ENCODE data around the gene SNRPA1. TPM values are rescaled to one million over a fixed set of nuclear protein-coding genes. Genes with fewer than 3 reads are reported as not detected.
A peak's percentile ranks its signal among the peaks of the same experiment; 100 is the strongest.

SNRPA1 gene
- polyA plus RNA-seq, 1 donor: 61.1 TPM

- no peaks in the 10 kb centered on the region for H3K27me3 ChIP-seq (ENCODE audit: control insufficient read depth, insufficient read depth, low read length)
- peak overlapping the region; percentile 76 for H3K4me3 ChIP-seq (ENCODE audit: low read length)
- H3K27ac ChIP-seq (ENCODE audit: low read length): peak overlapping the region; percentile 62
- no peaks in the 10 kb centered on the region for H3K36me3 ChIP-seq (ENCODE audit: control insufficient read depth, insufficient read depth, low read length)
- no CpG with 5 or more reads among the region's 150 CpGs for WGBS (ENCODE audit: insufficient coverage, low lambda C conversion rate)
- DNase-seq: peak; percentile 38 to 52
- H3K9me3 ChIP-seq (ENCODE audit: control insufficient read depth, low read depth, low read length): no peaks in the 10 kb centered on the region
- H3K4me1 ChIP-seq (ENCODE audit: control insufficient read depth, insufficient read depth, low read length): peaks cover 9% of the 10 kb centered on the region
These were observed 43.9 kb downstream of the SNRPA1 start for GRCh38 chr15:101250873-101251829.

- 27% methylated on average over 4 of the region's 6 CpGs for WGBS (ENCODE audit: insufficient coverage, low lambda C conversion rate)
These were observed 44.7 kb downstream of the SNRPA1 start for GRCh38 chr15:101250341-101250831.

GRCh38 chr15:101248274-101248673 lies 46.8 kb downstream of the SNRPA1 start:
- no peaks in the 10 kb centered on the region for H3K27me3 ChIP-seq (ENCODE audit: control insufficient read depth, insufficient read depth, low read length)
- H3K4me3 ChIP-seq (ENCODE audit: low read length): no peak overlapping the region
- WGBS (ENCODE audit: insufficient coverage, low lambda C conversion rate): 70% methylated on average over 2 of the region's 3 CpGs
- no peaks in the 10 kb centered on the region for H3K9me3 ChIP-seq (ENCODE audit: control insufficient read depth, low read depth, low read length)
- no peaks in the 10 kb centered on the region for H3K36me3 ChIP-seq (ENCODE audit: control insufficient read depth, insufficient read depth, low read length)
- H3K27ac ChIP-seq (ENCODE audit: low read length): no peak overlapping the region
- no peak for DNase-seq
- H3K4me1 ChIP-seq (ENCODE audit: control insufficient read depth, insufficient read depth, low read length): peaks cover 6% of the 10 kb centered on the region

More at GRCh38 chr15:101250341-101250831, 44.7 kb downstream of the SNRPA1 start:
- no peaks in the 10 kb centered on the region for H3K36me3 ChIP-seq (ENCODE audit: control insufficient read depth, insufficient read depth, low read length)
- H3K27ac ChIP-seq (ENCODE audit: low read length): no peak overlapping the region
- H3K4me1 ChIP-seq (ENCODE audit: control insufficient read depth, insufficient read depth, low read length): peaks cover 6% of the 10 kb centered on the region
- H3K9me3 ChIP-seq (ENCODE audit: control insufficient read depth, low read depth, low read length): no peaks in the 10 kb centered on the region
- peak overlapping the region; percentile 76 for H3K4me3 ChIP-seq (ENCODE audit: low read length)
- H3K27me3 ChIP-seq (ENCODE audit: control insufficient read depth, insufficient read depth, low read length): no peaks in the 10 kb centered on the region
- peak in 1 of 2 donors; percentile 29 for DNase-seq

- Histone ChIP-seq H3K4me1 (ENCODE audit: control insufficient read depth, insufficient read depth, low read length) (peaks cover 6% of the 10 kb centered on the region), H3K36me3 (ENCODE audit: control insufficient read depth, insufficient read depth, low read length) (peaks cover 4% of the 10 kb centered on the region), H3K4me3 (ENCODE audit: low read length) (no peak overlapping the region), H3K9me3 (ENCODE audit: control insufficient read depth, low read depth, low read length) (no peaks in the 10 kb centered on the region), H3K27me3 (ENCODE audit: control insufficient read depth, insufficient read depth, low read length) (no peaks in the 10 kb centered on the region), H3K27ac (ENCODE audit: low read length) (no peak overlapping the region)
- WGBS (ENCODE audit: insufficient coverage, low lambda C conversion rate): 100% methylated on average over 1 of the region's 10 CpGs
- DNase-seq: no peak
These were observed 48.0 kb downstream of the SNRPA1 start for GRCh38 chr15:101246824-101247745.

GRCh38 chr15:101246391-101246790 lies 48.7 kb downstream of the SNRPA1 start:
- Histone ChIP-seq H3K27ac (ENCODE audit: low read length) (no peak overlapping the region), H3K4me1 (ENCODE audit: control insufficient read depth, insufficient read depth, low read length) (peaks cover 6% of the 10 kb centered on the region), H3K4me3 (ENCODE audit: low read length) (no peak overlapping the region), H3K27me3 (ENCODE audit: control insufficient read depth, insufficient read depth, low read length) (no peaks in the 10 kb centered on the region), H3K9me3 (ENCODE audit: control insufficient read depth, low read depth, low read length) (no peaks in the 10 kb centered on the region), H3K36me3 (ENCODE audit: control insufficient read depth, insufficient read depth, low read length) (peaks cover 6% of the 10 kb centered on the region)
- no peak for DNase-seq
- 88% methylated on average over 5 of the region's 6 CpGs for WGBS (ENCODE audit: insufficient coverage, low lambda C conversion rate)

- no peaks in the 10 kb centered on the region for H3K27me3 ChIP-seq (ENCODE audit: control insufficient read depth, insufficient read depth, low read length)
- peaks cover 6% of the 10 kb centered on the region for H3K36me3 ChIP-seq (ENCODE audit: control insufficient read depth, insufficient read depth, low read length)
- no peak for DNase-seq
- WGBS (ENCODE audit: insufficient coverage, low lambda C conversion rate): no CpG with 5 or more reads among the region's 14 CpGs
- no peaks in the 10 kb centered on the region for H3K9me3 ChIP-seq (ENCODE audit: control insufficient read depth, low read depth, low read length)
- H3K4me3 ChIP-seq (ENCODE audit: low read length): no peak overlapping the region
- peaks cover under 1% of the 10 kb centered on the region for H3K4me1 ChIP-seq (ENCODE audit: control insufficient read depth, insufficient read depth, low read length)
- no peak overlapping the region for H3K27ac ChIP-seq (ENCODE audit: low read length)
These were observed 50.0 kb downstream of the SNRPA1 start for GRCh38 chr15:101244889-101245668.

GRCh38 chr15:101244036-101244781 lies 50.8 kb downstream of the SNRPA1 start:
- DNase-seq: no peak
- Histone ChIP-seq H3K27me3 (ENCODE audit: control insufficient read depth, insufficient read depth, low read length) (no peaks in the 10 kb centered on the region), H3K4me3 (ENCODE audit: low read length) (no peak overlapping the region), H3K27ac (ENCODE audit: low read length) (no peak overlapping the region), H3K36me3 (ENCODE audit: control insufficient read depth, insufficient read depth, low read length) (peaks cover 6% of the 10 kb centered on the region), H3K9me3 (ENCODE audit: control insufficient read depth, low read depth, low read length) (no peaks in the 10 kb centered on the region), H3K4me1 (ENCODE audit: control insufficient read depth, insufficient read depth, low read length) (no peaks in the 10 kb centered on the region)
- WGBS (ENCODE audit: insufficient coverage, low lambda C conversion rate): no CpG with 5 or more reads among the region's 7 CpGs

- Histone ChIP-seq H3K9me3 (ENCODE audit: control insufficient read depth, low read depth, low read length) (no peaks in the 10 kb centered on the region), H3K36me3 (ENCODE audit: control insufficient read depth, insufficient read depth, low read length) (peaks cover 6% of the 10 kb centered on the region), H3K4me3 (ENCODE audit: low read length) (no peak overlapping the region), H3K27ac (ENCODE audit: low read length) (no peak overlapping the region), H3K27me3 (ENCODE audit: control insufficient read depth, insufficient read depth, low read length) (no peaks in the 10 kb centered on the region), H3K4me1 (ENCODE audit: control insufficient read depth, insufficient read depth, low read length) (no peaks in the 10 kb centered on the region)
- WGBS (ENCODE audit: insufficient coverage, low lambda C conversion rate): no CpG with 5 or more reads among the region's 9 CpGs
- DNase-seq: no peak
These were observed 51.6 kb downstream of the SNRPA1 start for GRCh38 chr15:101243420-101243819.

GRCh38 chr15:101242999-101243336 lies 52.1 kb downstream of the SNRPA1 start:
- no peaks in the 10 kb centered on the region for H3K9me3 ChIP-seq (ENCODE audit: control insufficient read depth, low read depth, low read length)
- DNase-seq: no peak
- no peaks in the 10 kb centered on the region for H3K27me3 ChIP-seq (ENCODE audit: control insufficient read depth, insufficient read depth, low read length)
- H3K27ac ChIP-seq (ENCODE audit: low read length): no peak overlapping the region
- WGBS (ENCODE audit: insufficient coverage, low lambda C conversion rate): 93% methylated on average over 2 of the region's 6 CpGs
- H3K4me3 ChIP-seq (ENCODE audit: low read length): no peak overlapping the region
- H3K4me1 ChIP-seq (ENCODE audit: control insufficient read depth, insufficient read depth, low read length): no peaks in the 10 kb centered on the region
- H3K36me3 ChIP-seq (ENCODE audit: control insufficient read depth, insufficient read depth, low read length): peaks cover 6% of the 10 kb centered on the region

Measured in large intestine (tissue), 3 donors.